Kidney (tissue), 14 donors: ENCODE results near the gene BCOR. TPM values are rescaled to one million over a fixed set of nuclear protein-coding genes. Genes with fewer than 3 reads are reported as not detected.

Experiments used
- DNase-seq, 5 donors: peaks; one replicate each; pipeline ENCODE4 v3.0.0-alpha.2; 2013 to 2020
- FAIRE-seq: peaks from 2 replicates; lab custom pipeline; 2012; peaks lifted over from hg19 to GRCh38; lab: Jason Lieb, UNC
- H3K27ac ChIP-seq, 2 donors: one replicate each; pipeline ENCODE4 v1.7.0; 2013; ENCODE audit warnings: low read depth in 2 of 2, low read length in 2 of 2, inconsistent platforms in 1 of 2
- H3K27me3 ChIP-seq: one replicate; pipeline ENCODE4 v1.7.1; 2013; ENCODE audit warnings: low read length, inconsistent platforms; ENCODE audit not compliant: control insufficient read depth, insufficient read depth
- H3K36me3 ChIP-seq, 3 donors: one replicate each; pipeline versions ENCODE4 v1.7.0 to v1.7.1; 2013; ENCODE audit warnings: low read length in 3 of 3, control low read depth in 1 of 3, inconsistent platforms in 1 of 3; ENCODE audit not compliant: insufficient read depth in 3 of 3, control insufficient read depth in 2 of 3
- H3K4me1 ChIP-seq, 3 donors: one replicate each; pipeline versions ENCODE4 v1.7.0 to v1.7.1; 2013; ENCODE audit warnings: low read length in 3 of 3, inconsistent platforms in 1 of 3, low read depth in 1 of 3; ENCODE audit not compliant: control insufficient read depth in 2 of 3, insufficient read depth in 2 of 3
- H3K4me3 ChIP-seq, 3 donors: one replicate each; pipeline versions ENCODE4 v1.7.0 to v1.8.1; 2013; ENCODE audit warnings: low read length in 3 of 3, control low read depth in 1 of 3, inconsistent platforms in 1 of 3
- H3K9ac ChIP-seq, 3 donors: one replicate each; pipeline versions ENCODE4 v1.7.0 to v1.7.1; 2013; ENCODE audit warnings: low read length in 3 of 3, control low read depth in 1 of 3, inconsistent platforms in 1 of 3
- H3K9me3 ChIP-seq, 3 donors: one replicate each; pipeline versions ENCODE4 v1.7.0 to v1.7.1; 2013; ENCODE audit warnings: low read length in 3 of 3, control low read depth in 1 of 3, inconsistent platforms in 1 of 3; ENCODE audit not compliant: control insufficient read depth in 2 of 3, insufficient read depth in 1 of 3
- intact Hi-C: fragments of 100-400 bp; cut with DNase I; formaldehyde crosslinking; loops from one replicate; pipeline ENCODE4 v1.11.1; 2022
- polyA plus RNA-seq: library from polyadenylated mRNA; stranded (reverse); fragments of 350-450 nt; fragmentation: Illumina TruSeq; extraction: RNeasy Lipid Tissue Mini Kit (QIAGEN cat#74804); gene quantifications from one replicate; pipeline ENCODE4 v1.2.3, GENCODE V29; 2014; ENCODE audit warnings: low read depth, low replicate concordance; ENCODE audit not compliant: insufficient read depth
- total RNA-seq: library from RNA; stranded (reverse); fragmentation: NEBNext Ultra II Directional; extraction: Animal tissue kit (Norgen Biotek cat#: 25700); gene quantifications from one replicate; pipeline ENCODE4 v1.2.1, GENCODE V29; 2021
- TF ChIP-seq, protein P1 (sequence below): IDR thresholded peaks from 3 replicates; pipeline ENCODE4 v1.5.1; 2012; ENCODE audit warnings: mild to moderate bottlenecking, moderate library complexity, borderline replicate concordance; ENCODE audit not compliant: insufficient read depth; ENCODE audit errors: extremely low read depth
- donor health status: control.
- donor health status: control.
- donor health status: control.
- donor health status: control.
- donor health status: control.
- donor health status: DM: yes; HTN: yes; CAD: no.
- donor health status: Normal renal cell carcinoma (clear cell type).

BCOR gene
- total and polyA plus RNA-seq, 2 donors from 2014 or later, result 7.7 to 33.9 TPM

DNA sequence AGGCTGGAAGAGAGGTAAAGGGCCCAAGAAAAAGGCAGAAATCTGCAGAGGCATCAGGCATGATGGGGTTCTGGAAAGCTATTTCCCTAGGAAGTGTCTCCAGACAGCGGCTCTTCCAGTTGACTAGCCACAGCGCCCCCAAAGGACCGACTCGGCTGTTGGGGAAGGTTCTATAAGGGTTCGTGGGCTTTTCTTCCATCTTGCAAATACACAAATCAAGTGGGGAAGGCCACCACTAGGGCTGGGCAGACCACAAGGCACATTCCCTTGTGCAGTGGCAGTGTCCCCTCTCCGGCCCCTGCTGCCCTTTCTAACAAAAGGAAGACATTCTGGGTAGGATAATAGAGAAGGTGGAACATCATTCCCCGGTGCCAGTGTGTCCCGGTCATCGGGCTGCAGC lies 18.2 kb downstream of the BCOR start:
- peak in 2 of 5 donors; percentile 4 to 30 for DNase-seq
- Histone ChIP-seq H3K4me1 (peaks cover 0 to 25% (median 12%) of the 10 kb centered on the region in 3 donors), H3K9me3 (no peaks in the 10 kb centered on the region), H3K4me3 (no peak overlapping the region), H3K27me3 (no peaks in the 10 kb centered on the region), H3K9ac (no peak overlapping the region), H3K27ac (no peak overlapping the region), H3K36me3 (no peaks in the 10 kb centered on the region)
- intact Hi-C loops, result no loop called here
- no peak for FAIRE-seq
- TF ChIP-seq, protein P1, sequence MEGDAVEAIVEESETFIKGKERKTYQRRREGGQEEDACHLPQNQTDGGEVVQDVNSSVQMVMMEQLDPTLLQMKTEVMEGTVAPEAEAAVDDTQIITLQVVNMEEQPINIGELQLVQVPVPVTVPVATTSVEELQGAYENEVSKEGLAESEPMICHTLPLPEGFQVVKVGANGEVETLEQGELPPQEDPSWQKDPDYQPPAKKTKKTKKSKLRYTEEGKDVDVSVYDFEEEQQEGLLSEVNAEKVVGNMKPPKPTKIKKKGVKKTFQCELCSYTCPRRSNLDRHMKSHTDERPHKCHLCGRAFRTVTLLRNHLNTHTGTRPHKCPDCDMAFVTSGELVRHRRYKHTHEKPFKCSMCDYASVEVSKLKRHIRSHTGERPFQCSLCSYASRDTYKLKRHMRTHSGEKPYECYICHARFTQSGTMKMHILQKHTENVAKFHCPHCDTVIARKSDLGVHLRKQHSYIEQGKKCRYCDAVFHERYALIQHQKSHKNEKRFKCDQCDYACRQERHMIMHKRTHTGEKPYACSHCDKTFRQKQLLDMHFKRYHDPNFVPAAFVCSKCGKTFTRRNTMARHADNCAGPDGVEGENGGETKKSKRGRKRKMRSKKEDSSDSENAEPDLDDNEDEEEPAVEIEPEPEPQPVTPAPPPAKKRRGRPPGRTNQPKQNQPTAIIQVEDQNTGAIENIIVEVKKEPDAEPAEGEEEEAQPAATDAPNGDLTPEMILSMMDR, result no peak

GRCh38 chrX:40078489-40079227 lies 19.1 kb downstream of the BCOR start:
- intact Hi-C loops, result no loop called here
- TF ChIP-seq, protein P1, result no peak
- no peak overlapping the region for H3K9ac ChIP-seq
- no peak overlapping the region for H3K4me3 ChIP-seq
- FAIRE-seq (no peak), DNase-seq (peak in 2 of 5 donors; percentile 62 to 73)
- peaks cover 0 to 21% (median 12%) of the 10 kb centered on the region in 3 donors for H3K4me1 ChIP-seq
- H3K27ac ChIP-seq, result no peak overlapping the region
- H3K27me3 ChIP-seq, result no peaks in the 10 kb centered on the region
- peaks cover 0 to 3% (median 3%) of the 10 kb centered on the region in 3 donors for H3K36me3 ChIP-seq
- no peaks in the 10 kb centered on the region for H3K9me3 ChIP-seq

- Histone ChIP-seq H3K4me1 (peaks cover 0 to 21% (median 12%) of the 10 kb centered on the region in 3 donors), H3K27ac (no peak overlapping the region), H3K9ac (no peak overlapping the region), H3K27me3 (no peaks in the 10 kb centered on the region), H3K4me3 (no peak overlapping the region), H3K9me3 (no peaks in the 10 kb centered on the region), H3K36me3 (peaks cover 0 to 8% (median 3%) of the 10 kb centered on the region in 3 donors)
- intact Hi-C loops, result no loop called here
- TF ChIP-seq, protein P1, result no peak
- DNase-seq (no peak), FAIRE-seq (no peak)
These were observed 19.9 kb downstream of the BCOR start for GRCh38 chrX:40077906-40078305.
